ENCODE results near the gene CNOT6.

- TF ChIP-seq SUZ12 (IDR thresholded peaks at IDR 0.05; ENCODE audit: extremely low read depth, insufficient read depth, insufficient read length) (no peak), ZNF274 (IDR thresholded peaks at IDR 0.05; ENCODE audit: low read depth, low read length) (no peak)
Measured at GRCh38 chr5:180533845-180534244, 39.7 kb downstream of the CNOT6 start.

All from NT2/D1 (cell line).